ENCODE data around the gene VAMP1. TPM values are rescaled to one million over a fixed set of nuclear protein-coding genes. Genes with fewer than 3 reads are reported as not detected.
A peak's percentile ranks its signal among the peaks of the same experiment; 100 is the strongest.

The VAMP1 gene
- total and polyA plus RNA-seq, 2 of the 13 experiments (the other 11 are each of a cell fraction or from before 2014, with no cell fraction given), result 2.5 to 7.4 TPM

DNA sequence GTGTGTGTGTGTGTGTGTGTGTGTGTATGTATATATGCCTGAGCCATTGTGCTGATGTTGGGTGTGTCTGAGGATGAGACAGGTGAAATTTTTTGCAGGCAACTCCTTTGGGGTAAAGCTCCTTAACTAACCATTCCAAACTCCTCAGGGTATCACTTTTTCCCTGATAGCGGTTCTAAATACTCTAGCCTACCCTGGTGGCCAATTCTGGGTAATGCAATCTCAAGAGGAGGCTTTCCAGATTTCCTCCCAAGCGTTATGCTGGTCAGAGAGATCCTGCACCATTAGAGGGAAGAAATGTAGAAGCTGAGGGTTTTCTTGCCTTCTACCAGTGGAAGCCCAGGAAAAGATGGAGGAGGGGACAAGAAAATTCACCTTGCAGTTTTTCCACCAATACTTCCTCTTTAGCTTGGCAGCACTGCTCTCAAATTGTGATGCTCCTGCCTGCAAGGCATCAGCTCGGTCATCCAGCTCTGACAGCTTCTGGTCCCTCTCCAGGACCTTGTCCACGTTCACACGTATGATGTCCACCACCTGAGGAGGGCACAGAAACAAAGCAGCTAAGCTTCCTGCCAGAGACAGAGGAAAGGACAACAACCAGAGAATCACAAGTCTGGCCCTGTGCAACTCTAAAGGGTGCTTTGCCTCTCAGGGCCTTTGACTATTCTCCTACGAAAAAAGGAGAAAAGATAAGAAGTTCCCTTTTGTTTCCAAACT is 4.9 kb downstream of the VAMP1 start (continued):
- TF ChIP-seq STAG1 (CRISPR knock-in tag; IDR thresholded peaks at IDR 0.05), result peak; percentile 88

DNA sequence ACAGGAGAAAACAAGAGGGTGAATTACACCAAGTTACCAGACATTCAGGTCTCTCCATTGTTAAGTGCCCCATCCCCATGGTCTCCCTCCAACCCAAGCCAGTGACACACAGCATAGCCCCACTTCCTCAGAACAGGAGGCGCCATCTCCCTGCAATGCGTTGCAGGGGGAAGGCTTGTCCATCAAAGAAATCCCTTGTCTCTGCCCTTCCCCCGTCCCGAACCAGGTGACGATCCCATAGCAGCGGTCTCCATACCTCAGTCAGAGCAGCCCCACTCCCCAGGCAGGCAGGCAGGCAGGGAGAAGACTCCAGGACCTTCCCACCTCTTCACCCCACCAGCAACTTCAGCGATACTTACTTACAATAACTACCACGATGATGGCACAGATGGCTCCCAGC is 5.9 kb downstream of the VAMP1 start:
- Histone ChIP-seq H3K9me3 (ENCODE audit: low read length) (no peaks in the 10 kb centered on the region), H3K36me3 (replicated peaks in 1 of 2; ENCODE audit: control insufficient read depth in 1 of 2, insufficient read depth in 2 of 2, low read length in 2 of 2) (peaks cover 20 to 34% of the 10 kb centered on the region in 2 experiments), H2AFZ (ENCODE audit: low read length) (no peak overlapping the region), H3K4me3 (replicated peaks in 1 of 3; ENCODE audit: insufficient read depth in 1 of 3, low read depth in 2 of 3, low read length in 3 of 3) (no peak overlapping the region), H3K4me2 (ENCODE audit: low read depth, low read length) (no peak overlapping the region), H3K4me1 (ENCODE audit: insufficient read depth, low read length) (peaks cover 24% of the 10 kb centered on the region), H3K27me3 (ENCODE audit: control insufficient read depth in 1 of 2, insufficient read depth in 2 of 2, low read length in 2 of 2) (no peaks in the 10 kb centered on the region), H3K79me2 (ENCODE audit: insufficient read depth, low read length) (no peaks in the 10 kb centered on the region), H4K20me1 (ENCODE audit: insufficient read depth, low read length) (no peaks in the 10 kb centered on the region), H3K27ac (ENCODE audit: extremely low read length, insufficient read depth, low read length) (no peak overlapping the region), H3K9ac (ENCODE audit: insufficient read depth, low read depth, low read length) (no peak overlapping the region)
- CTCF ChIA-PET (ENCODE audit: low intra/inter-chr PET ratio, low total read pairs), result interaction anchor here (1.6 to 1.7 kb wide), 2 partner anchors 41 to 141 kb away, joined by 6 to 29 read pairs; no protein-coding TSS in a partner anchor
- POLR2A ChIA-PET, result interaction anchor here (1.0 kb wide), 1 partner anchor 12 kb away, joined by 5 read pairs; the partner anchor contains the start of gene TAPBPL
- DNase-seq (ENCODE audit: low spot score) (no peak), FAIRE-seq (no peak), ATAC-seq (no peak)
- no TSS peak for BruUV-seq (replicated peaks)
- intact Hi-C loops (cut with micrococcal nuclease; ENCODE audit: unreplicated experiment) (loop anchor here (10.0 kb wide), 1 partner anchor 130 kb away; no protein-coding TSS in a partner anchor), in situ Hi-C loops (cut with HindIII; ENCODE audit: extremely low pct_ligation_motif_present, low pct_unique_long_range_greater_than_20kb) (loop anchor here (5.0 to 25.0 kb wide), 2 partner anchors 42 to 402 kb away; no protein-coding TSS in a partner anchor)
- TF ChIP-seq, protein P1, sequence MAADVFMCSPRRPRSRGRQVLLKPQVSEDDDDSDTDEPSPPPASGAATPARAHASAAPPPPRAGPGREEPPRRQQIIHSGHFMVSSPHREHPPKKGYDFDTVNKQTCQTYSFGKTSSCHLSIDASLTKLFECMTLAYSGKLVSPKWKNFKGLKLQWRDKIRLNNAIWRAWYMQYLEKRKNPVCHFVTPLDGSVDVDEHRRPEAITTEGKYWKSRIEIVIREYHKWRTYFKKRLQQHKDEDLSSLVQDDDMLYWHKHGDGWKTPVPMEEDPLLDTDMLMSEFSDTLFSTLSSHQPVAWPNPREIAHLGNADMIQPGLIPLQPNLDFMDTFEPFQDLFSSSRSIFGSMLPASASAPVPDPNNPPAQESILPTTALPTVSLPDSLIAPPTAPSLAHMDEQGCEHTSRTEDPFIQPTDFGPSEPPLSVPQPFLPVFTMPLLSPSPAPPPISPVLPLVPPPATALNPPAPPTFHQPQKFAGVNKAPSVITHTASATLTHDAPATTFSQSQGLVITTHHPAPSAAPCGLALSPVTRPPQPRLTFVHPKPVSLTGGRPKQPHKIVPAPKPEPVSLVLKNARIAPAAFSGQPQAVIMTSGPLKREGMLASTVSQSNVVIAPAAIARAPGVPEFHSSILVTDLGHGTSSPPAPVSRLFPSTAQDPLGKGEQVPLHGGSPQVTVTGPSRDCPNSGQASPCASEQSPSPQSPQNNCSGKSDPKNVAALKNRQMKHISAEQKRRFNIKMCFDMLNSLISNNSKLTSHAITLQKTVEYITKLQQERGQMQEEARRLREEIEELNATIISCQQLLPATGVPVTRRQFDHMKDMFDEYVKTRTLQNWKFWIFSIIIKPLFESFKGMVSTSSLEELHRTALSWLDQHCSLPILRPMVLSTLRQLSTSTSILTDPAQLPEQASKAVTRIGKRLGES (CRISPR knock-in tag; IDR thresholded peaks at IDR 0.05; ENCODE audit: borderline replicate concordance), result no peak
- TF ChIP-seq ZNF343 (CRISPR knock-in tag; IDR thresholded peaks at IDR 0.05), result no peak
- TF ChIP-seq, protein P2, sequence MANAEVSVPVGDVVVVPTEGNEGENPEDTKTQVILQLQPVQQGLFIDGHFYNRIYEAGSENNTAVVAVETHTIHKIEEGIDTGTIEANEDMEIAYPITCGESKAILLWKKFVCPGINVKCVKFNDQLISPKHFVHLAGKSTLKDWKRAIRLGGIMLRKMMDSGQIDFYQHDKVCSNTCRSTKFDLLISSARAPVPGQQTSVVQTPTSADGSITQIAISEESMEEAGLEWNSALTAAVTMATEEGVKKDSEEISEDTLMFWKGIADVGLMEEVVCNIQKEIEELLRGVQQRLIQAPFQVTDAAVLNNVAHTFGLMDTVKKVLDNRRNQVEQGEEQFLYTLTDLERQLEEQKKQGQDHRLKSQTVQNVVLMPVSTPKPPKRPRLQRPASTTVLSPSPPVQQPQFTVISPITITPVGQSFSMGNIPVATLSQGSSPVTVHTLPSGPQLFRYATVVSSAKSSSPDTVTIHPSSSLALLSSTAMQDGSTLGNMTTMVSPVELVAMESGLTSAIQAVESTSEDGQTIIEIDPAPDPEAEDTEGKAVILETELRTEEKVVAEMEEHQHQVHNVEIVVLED (CRISPR knock-in tag; IDR thresholded peaks at IDR 0.05; ENCODE audit: borderline replicate concordance), result no peak
- no peak for TF ChIP-seq ZNF468 (CRISPR knock-in tag; IDR thresholded peaks at IDR 0.05)
- TF ChIP-seq ZNF17 (CRISPR knock-in tag; IDR thresholded peaks at IDR 0.05), result no peak
- 98% methylated on average over 7 of the region's 8 CpGs for WGBS (ENCODE audit: low lambda C conversion rate)
